ENCODE measurements around the gene NKG7. TPM values are rescaled to one million over a fixed set of nuclear protein-coding genes. Genes with fewer than 3 reads are reported as not detected.

Gene NKG7
- total RNA-seq, 2 experiments from 2014 or later: 6.2 to 7.2 TPM

DNA sequence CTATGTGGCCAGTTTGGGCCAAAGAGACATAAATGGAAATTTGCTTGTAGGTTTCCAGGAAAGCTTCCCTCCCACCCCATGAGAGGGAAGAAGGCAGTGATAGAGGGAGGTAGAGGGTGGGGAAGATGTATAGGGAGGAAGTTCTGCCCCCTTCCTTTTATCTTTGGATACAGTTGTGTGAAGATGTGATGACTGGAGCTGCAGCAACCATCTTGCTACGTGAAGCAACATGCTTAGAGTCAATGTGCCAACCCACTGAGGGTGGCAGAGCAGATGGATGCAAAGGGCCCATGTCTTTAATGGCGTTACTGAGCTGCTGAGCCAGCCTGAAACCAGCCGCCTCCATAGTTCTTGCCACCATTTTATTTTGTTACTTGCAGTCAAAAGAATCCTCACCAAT is 41.3 kb downstream of the NKG7 start:
- Histone ChIP-seq H3K4me1 (ENCODE audit: insufficient read depth, low read length) (peaks cover 13% of the 10 kb centered on the region), H3K9me3 (ENCODE audit: control insufficient read depth in 1 of 2, insufficient read depth in 1 of 2, low read length in 2 of 2) (peaks cover 0 to 22% of the 10 kb centered on the region in 2 experiments), H3K4me3 (ENCODE audit: low read length) (no peak overlapping the region), H3K27me3 (ENCODE audit: control insufficient read depth in 1 of 2, insufficient read depth in 2 of 2, low read length in 2 of 2) (peaks cover 36 to 37% of the 10 kb centered on the region in 2 experiments), H3K27ac (ENCODE audit: low read depth in 1 of 2, low read length in 2 of 2) (no peak overlapping the region), H3K36me3 (ENCODE audit: insufficient read depth, low read length) (no peaks in the 10 kb centered on the region)
- DNase-seq: no peak
- Mint-ChIP-seq H3K27ac (no peak overlapping the region), H3K36me3 (ENCODE audit: low read depth) (no peaks in the 10 kb centered on the region), H3K9me3 (no peaks in the 10 kb centered on the region), H3K27me3 (peaks cover 52% of the 10 kb centered on the region), H3K4me1 (ENCODE audit: low read depth) (no peaks in the 10 kb centered on the region), H3K4me3 (no peak overlapping the region)
- intact Hi-C loops (cut with DNase I, micrococcal nuclease): no loop called here
- ChIA-PET POLR2A (no interaction called here), CTCF (no interaction called here)
- TF ChIP-seq, protein P1, sequence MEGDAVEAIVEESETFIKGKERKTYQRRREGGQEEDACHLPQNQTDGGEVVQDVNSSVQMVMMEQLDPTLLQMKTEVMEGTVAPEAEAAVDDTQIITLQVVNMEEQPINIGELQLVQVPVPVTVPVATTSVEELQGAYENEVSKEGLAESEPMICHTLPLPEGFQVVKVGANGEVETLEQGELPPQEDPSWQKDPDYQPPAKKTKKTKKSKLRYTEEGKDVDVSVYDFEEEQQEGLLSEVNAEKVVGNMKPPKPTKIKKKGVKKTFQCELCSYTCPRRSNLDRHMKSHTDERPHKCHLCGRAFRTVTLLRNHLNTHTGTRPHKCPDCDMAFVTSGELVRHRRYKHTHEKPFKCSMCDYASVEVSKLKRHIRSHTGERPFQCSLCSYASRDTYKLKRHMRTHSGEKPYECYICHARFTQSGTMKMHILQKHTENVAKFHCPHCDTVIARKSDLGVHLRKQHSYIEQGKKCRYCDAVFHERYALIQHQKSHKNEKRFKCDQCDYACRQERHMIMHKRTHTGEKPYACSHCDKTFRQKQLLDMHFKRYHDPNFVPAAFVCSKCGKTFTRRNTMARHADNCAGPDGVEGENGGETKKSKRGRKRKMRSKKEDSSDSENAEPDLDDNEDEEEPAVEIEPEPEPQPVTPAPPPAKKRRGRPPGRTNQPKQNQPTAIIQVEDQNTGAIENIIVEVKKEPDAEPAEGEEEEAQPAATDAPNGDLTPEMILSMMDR (IDR thresholded peaks at IDR 0.05): no peak
- ATAC-seq (ENCODE audit: poor library complexity): no peak

DNA sequence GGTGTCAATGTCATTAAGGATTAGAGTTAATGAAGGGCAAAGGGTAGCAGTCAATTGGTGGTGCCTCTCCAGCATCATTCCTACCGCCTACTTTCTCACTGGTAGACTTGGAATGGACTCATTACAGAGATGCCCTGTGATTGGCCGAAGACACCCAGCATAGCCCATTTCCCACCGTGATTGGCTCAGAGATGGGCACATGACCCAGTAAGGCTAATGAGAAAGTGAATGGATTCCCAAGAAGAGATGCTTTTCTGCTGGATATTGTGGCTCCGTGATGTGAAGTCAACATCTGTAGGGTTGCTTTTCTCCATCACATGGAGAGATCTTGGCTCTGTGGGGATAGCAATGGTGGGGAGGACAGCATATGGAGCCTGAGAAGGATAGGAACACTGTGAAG is 42.1 kb downstream of the NKG7 start:
- peaks cover 0 to 22% of the 10 kb centered on the region in 2 experiments for H3K9me3 ChIP-seq (ENCODE audit: control insufficient read depth in 1 of 2, insufficient read depth in 1 of 2, low read length in 2 of 2)
- ATAC-seq (ENCODE audit: poor library complexity) (no peak), DNase-seq (no peak)
- H3K27me3 ChIP-seq (ENCODE audit: control insufficient read depth in 1 of 2, insufficient read depth in 2 of 2, low read length in 2 of 2): peaks cover 40 to 45% of the 10 kb centered on the region in 2 experiments
- CTCF ChIA-PET: no interaction called here
- TF ChIP-seq, protein P1 (IDR thresholded peaks at IDR 0.05): no peak
- POLR2A ChIA-PET: no interaction called here
- peaks cover 60% of the 10 kb centered on the region for H3K27me3 Mint-ChIP-seq
- intact Hi-C loops (cut with DNase I, micrococcal nuclease): no loop called here
- H3K27ac Mint-ChIP-seq: no peak overlapping the region
- H3K36me3 ChIP-seq (ENCODE audit: insufficient read depth, low read length): no peaks in the 10 kb centered on the region
- no peaks in the 10 kb centered on the region for H3K4me1 Mint-ChIP-seq (ENCODE audit: low read depth)
- H3K27ac ChIP-seq (ENCODE audit: low read depth in 1 of 2, low read length in 2 of 2): no peak overlapping the region
- H3K9me3 Mint-ChIP-seq: no peaks in the 10 kb centered on the region
- no peaks in the 10 kb centered on the region for H3K36me3 Mint-ChIP-seq (ENCODE audit: low read depth)
- H3K4me3 Mint-ChIP-seq: no peak overlapping the region
- no peak overlapping the region for H3K4me3 ChIP-seq (ENCODE audit: low read length)
- peaks cover 13% of the 10 kb centered on the region for H3K4me1 ChIP-seq (ENCODE audit: insufficient read depth, low read length)

GRCh38 chr19:51329411-51329810 is 43.0 kb downstream of the NKG7 start:
- H3K9me3 Mint-ChIP-seq: no peaks in the 10 kb centered on the region
- no peaks in the 10 kb centered on the region for H3K36me3 Mint-ChIP-seq (ENCODE audit: low read depth)
- H3K36me3 ChIP-seq (ENCODE audit: insufficient read depth, low read length): no peaks in the 10 kb centered on the region
- no peak overlapping the region for H3K27ac ChIP-seq (ENCODE audit: low read depth in 1 of 2, low read length in 2 of 2)
- peaks cover 0 to 22% of the 10 kb centered on the region in 2 experiments for H3K9me3 ChIP-seq (ENCODE audit: control insufficient read depth in 1 of 2, insufficient read depth in 1 of 2, low read length in 2 of 2)
- peaks cover 70% of the 10 kb centered on the region for H3K27me3 Mint-ChIP-seq
- no peak overlapping the region for H3K4me3 ChIP-seq (ENCODE audit: low read length)
- CTCF ChIA-PET: no interaction called here
- ATAC-seq (ENCODE audit: poor library complexity): no peak
- TF ChIP-seq, protein P1 (IDR thresholded peaks at IDR 0.05): no peak
- no peak overlapping the region for H3K27ac Mint-ChIP-seq
- no peak overlapping the region for H3K4me3 Mint-ChIP-seq
- peaks cover 40 to 50% of the 10 kb centered on the region in 2 experiments for H3K27me3 ChIP-seq (ENCODE audit: control insufficient read depth in 1 of 2, insufficient read depth in 2 of 2, low read length in 2 of 2)
- intact Hi-C loops (cut with DNase I, micrococcal nuclease): no loop called here
- H3K4me1 Mint-ChIP-seq (ENCODE audit: low read depth): no peaks in the 10 kb centered on the region
- POLR2A ChIA-PET: no interaction called here
- H3K4me1 ChIP-seq (ENCODE audit: insufficient read depth, low read length): peaks cover 13% of the 10 kb centered on the region
- no peak for DNase-seq
